Measurements from ENCODE around the gene GAD2. TPM values are rescaled to one million over a fixed set of nuclear protein-coding genes. Genes with fewer than 3 reads are reported as not detected.

The GAD2 gene
- total RNA-seq, 1 donor from 2014 or later = not detected

DNA sequence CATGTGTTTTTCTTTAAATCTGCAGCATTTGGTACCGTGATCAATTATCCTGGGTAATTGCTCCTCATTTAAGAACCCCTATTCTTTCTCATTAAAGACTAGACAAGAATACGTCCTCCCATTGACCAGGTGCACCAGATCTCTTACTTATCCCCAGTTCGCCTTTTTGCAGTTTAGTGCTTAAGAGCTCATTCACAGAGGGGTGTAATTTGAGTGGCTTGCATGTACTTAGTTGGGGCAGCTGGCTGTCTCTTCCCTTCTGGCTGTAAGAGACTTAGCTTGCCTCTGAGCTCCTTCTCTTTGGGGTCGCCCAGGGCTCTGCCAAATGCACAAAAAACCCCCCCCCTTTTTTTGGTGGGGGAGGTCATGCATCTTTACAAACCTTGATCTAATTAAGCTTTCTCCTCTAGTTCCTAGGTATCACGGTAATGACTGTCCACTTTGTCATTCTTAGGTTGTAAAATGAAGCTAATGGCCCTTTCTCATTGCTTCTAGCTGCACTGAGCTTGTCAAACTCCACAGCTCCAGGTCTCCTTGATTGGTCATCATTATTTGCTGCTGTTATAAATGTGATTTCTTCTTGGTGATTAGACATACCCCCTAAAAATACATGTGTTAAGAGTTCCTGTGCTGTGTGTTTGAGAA, 26.3 kb downstream of the GAD2 start:
- no peak for FAIRE-seq
- Histone ChIP-seq H3K4me3 (ENCODE audit: low read depth, low read length) (no peak overlapping the region), H3K36me3 (ENCODE audit: control insufficient read depth, insufficient read depth, low read length) (no peaks in the 10 kb centered on the region), H3K27me3 (ENCODE audit: control insufficient read depth, insufficient read depth, low read length) (no peaks in the 10 kb centered on the region)
- DNase-seq (ENCODE audit: low read depth) = no peak
- TF ChIP-seq, protein P1, sequence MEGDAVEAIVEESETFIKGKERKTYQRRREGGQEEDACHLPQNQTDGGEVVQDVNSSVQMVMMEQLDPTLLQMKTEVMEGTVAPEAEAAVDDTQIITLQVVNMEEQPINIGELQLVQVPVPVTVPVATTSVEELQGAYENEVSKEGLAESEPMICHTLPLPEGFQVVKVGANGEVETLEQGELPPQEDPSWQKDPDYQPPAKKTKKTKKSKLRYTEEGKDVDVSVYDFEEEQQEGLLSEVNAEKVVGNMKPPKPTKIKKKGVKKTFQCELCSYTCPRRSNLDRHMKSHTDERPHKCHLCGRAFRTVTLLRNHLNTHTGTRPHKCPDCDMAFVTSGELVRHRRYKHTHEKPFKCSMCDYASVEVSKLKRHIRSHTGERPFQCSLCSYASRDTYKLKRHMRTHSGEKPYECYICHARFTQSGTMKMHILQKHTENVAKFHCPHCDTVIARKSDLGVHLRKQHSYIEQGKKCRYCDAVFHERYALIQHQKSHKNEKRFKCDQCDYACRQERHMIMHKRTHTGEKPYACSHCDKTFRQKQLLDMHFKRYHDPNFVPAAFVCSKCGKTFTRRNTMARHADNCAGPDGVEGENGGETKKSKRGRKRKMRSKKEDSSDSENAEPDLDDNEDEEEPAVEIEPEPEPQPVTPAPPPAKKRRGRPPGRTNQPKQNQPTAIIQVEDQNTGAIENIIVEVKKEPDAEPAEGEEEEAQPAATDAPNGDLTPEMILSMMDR (IDR thresholded peaks at IDR 0.05; ENCODE audit: insufficient read depth, low read length, severe bottlenecking) = no peak

DNA sequence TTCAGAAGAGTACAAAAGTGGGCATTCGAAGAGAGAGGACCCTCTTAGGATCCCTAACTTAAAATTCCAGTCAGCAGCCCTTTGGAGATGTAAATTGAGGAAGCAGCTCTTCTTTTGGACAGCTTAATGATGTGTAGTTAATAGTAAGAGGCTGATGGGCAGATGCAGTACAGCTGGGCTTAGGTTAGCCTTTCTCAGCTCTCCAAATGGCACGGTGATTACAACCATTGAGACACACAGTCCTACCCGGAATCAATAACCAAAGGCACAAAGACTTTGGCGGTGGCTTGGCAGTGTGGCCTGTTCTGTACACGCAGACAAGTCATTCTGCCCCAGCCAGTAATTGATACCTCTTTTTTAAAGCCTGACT, 26.8 kb downstream of the GAD2 start:
- Histone ChIP-seq H3K36me3 (ENCODE audit: control insufficient read depth, insufficient read depth, low read length) (no peaks in the 10 kb centered on the region), H3K27me3 (ENCODE audit: control insufficient read depth, insufficient read depth, low read length) (no peaks in the 10 kb centered on the region), H3K4me3 (ENCODE audit: low read depth, low read length) (no peak overlapping the region)
- no peak for FAIRE-seq
- TF ChIP-seq, protein P1 (IDR thresholded peaks at IDR 0.05; ENCODE audit: insufficient read depth, low read length, severe bottlenecking) = no peak
- no peak for DNase-seq (ENCODE audit: low read depth)

DNA sequence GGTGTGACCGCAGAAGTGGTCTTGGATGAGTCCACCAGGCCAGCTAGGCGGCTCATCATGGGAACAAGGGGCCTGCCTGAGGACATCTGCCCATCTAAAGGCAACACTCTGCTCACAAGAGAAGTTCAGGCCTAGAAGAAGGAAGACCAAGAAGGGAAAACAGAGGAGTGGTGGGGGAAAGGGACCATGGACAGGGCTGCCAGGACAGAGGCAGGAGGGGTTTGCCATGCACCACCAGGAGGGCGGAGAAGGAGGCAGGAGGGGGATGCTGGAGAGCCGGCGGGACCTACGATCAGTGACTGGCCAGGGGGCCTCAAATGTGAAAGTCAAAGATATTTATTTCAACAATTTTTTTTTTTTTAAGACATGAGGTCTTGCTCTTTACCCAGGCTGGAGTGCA, 33.1 kb downstream of the GAD2 start:
- no peak overlapping the region for H3K4me3 ChIP-seq (ENCODE audit: low read depth, low read length)
- DNase-seq (ENCODE audit: low read depth) (no peak), FAIRE-seq (no peak)
- no peaks in the 10 kb centered on the region for H3K27me3 ChIP-seq (ENCODE audit: control insufficient read depth, insufficient read depth, low read length)
- TF ChIP-seq, protein P1 (IDR thresholded peaks at IDR 0.05; ENCODE audit: insufficient read depth, low read length, severe bottlenecking) = no peak
- H3K36me3 ChIP-seq (ENCODE audit: control insufficient read depth, insufficient read depth, low read length) = no peaks in the 10 kb centered on the region

DNA sequence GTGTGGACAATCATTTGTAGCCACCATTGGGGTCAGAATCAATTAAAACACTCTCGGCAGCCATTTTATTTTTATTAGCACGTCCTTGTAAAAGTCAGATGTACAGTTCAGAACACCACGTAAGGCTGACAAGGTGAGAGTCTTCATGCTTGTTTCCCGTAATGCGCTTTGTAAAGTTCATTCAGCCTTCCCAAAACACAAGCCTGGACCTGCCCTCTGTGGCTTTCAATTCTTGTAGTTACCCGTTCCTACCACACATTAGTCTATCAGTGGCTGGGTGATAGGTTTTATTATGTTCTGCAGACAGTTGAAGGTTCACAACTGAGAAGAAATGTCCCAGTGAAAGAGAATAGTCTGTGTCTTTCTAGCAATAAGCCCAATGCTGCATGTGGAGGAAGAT, 35.4 kb downstream of the GAD2 start:
- no peaks in the 10 kb centered on the region for H3K27me3 ChIP-seq (ENCODE audit: control insufficient read depth, insufficient read depth, low read length)
- H3K36me3 ChIP-seq (ENCODE audit: control insufficient read depth, insufficient read depth, low read length) = no peaks in the 10 kb centered on the region
- DNase-seq (ENCODE audit: low read depth) (peak; percentile 11), FAIRE-seq (no peak)
- TF ChIP-seq, protein P1 (IDR thresholded peaks at IDR 0.05; ENCODE audit: insufficient read depth, low read length, severe bottlenecking) = no peak
- no peak overlapping the region for H3K4me3 ChIP-seq (ENCODE audit: low read depth, low read length)

DNA sequence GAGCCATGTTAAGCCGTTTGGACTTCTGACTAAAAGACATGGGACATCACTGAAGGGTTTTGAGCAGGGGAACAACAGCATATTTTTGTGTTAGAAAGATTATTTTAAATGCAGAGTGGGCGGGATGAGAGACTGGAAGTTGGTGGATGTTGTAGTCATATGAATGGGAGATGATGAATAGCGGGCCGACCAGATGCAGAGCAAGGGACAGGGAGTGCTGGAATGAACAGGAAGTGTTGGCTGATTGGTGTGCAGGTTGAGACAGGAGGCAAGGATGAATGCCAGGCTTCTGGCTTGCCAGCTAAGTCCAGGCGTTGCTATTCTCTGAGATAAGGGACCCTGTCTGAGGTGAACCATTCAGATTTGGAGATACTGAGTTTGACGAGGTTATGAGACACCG, 38.0 kb downstream of the GAD2 start:
- H3K27me3 ChIP-seq (ENCODE audit: control insufficient read depth, insufficient read depth, low read length) = no peaks in the 10 kb centered on the region
- TF ChIP-seq, protein P1 (IDR thresholded peaks at IDR 0.05; ENCODE audit: insufficient read depth, low read length, severe bottlenecking) = no peak
- H3K4me3 ChIP-seq (ENCODE audit: low read depth, low read length) = no peak overlapping the region
- no peaks in the 10 kb centered on the region for H3K36me3 ChIP-seq (ENCODE audit: control insufficient read depth, insufficient read depth, low read length)
- no peak for DNase-seq (ENCODE audit: low read depth)
- FAIRE-seq = no peak

DNA sequence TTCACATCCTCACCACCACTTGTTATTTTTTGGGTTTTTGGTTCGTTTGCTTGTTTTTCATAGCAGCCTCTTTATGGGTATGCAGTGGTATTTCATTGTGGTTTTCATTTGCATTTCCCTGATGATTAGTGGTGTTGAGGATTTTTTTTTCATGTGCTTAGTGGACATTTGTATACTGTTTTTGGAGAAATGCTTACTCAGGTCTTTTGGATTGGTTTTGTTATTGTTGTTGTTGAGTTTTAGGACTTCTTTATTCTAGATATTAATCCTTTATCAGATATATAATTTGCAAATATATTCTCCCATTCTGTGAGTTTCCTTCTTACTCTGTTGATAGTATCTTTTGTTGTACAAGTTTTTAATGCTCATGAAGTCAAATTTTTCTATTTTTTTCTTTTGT, 42.8 kb downstream of the GAD2 start:
- H3K36me3 ChIP-seq (ENCODE audit: control insufficient read depth, insufficient read depth, low read length) = no peaks in the 10 kb centered on the region
- TF ChIP-seq, protein P1 (IDR thresholded peaks at IDR 0.05; ENCODE audit: insufficient read depth, low read length, severe bottlenecking) = no peak
- H3K27me3 ChIP-seq (ENCODE audit: control insufficient read depth, insufficient read depth, low read length) = no peaks in the 10 kb centered on the region
- no peak overlapping the region for H3K4me3 ChIP-seq (ENCODE audit: low read depth, low read length)
- DNase-seq (ENCODE audit: low read depth) (no peak), FAIRE-seq (no peak)
